GM21786 (cell line): ENCODE data around the gene METTL8.

Experiments used
- ATAC-seq: cut with Tn5 transposase; IDR thresholded peaks from one replicate; pipeline ENCODE4 v1.9.1; 2021; ENCODE audit not compliant: unreplicated experiment

The METTL8 gene

DNA sequence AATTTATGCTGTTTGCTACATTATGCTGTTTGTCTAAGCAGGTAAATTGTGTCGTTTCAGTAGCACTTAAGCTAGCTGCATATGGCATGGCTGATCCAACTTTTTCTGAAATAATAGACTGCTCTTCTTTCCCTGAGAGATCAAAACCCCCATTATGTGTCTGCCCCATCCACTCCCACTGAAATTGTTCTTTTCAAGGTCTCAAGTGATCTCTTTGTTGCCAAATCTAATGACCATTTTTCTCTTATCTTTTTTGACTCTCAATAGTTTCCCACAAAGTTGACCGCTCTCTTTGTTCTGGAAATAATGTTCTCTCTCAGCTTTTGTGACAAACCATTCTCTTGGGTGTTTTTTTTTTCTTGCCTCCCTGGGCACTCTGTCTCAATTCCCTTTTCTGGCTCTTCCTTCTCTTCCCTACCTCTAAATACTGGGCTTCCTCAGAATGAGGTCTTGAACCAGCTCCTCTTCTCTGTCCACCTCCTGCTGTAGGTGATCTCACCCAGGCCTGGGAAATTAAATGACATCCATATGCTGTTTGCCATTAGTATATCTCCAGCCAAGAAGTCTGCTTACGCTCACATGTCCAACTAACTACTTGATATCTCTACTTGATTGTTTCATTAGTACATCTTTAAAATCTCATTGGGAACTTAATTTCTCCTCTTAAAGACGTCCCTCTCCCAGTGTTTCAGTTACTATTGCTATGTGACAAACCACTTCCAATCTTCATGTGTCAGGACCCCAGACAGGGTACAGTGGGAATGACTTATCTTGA, 165.7 kb downstream of the METTL8 start:
- no peak for ATAC-seq
